ENCODE data around the gene PIK3C2B.

- TF ChIP-seq ZNF274 (IDR thresholded peaks at IDR 0.05; ENCODE audit: low read depth, low read length) (no peak), POLR2AphosphoS5 (IDR thresholded peaks at IDR 0.05; ENCODE audit: low read depth, low read length) (no peak), POLR2A (IDR thresholded peaks at IDR 0.05; ENCODE audit: borderline replicate concordance, extremely low read depth, insufficient read depth, insufficient read length) (no peak), CTCF (IDR thresholded peaks at IDR 0.05 in 2 of 3, conservative IDR thresholded peaks at IDR 0.05 in 1 of 3; ENCODE audit: borderline replicate concordance in 1 of 3, insufficient read depth in 1 of 3, low read depth in 2 of 3, low read length in 2 of 3) (peak; percentile 60 to 93 (median 86)), EZH2phosphoT487 (IDR thresholded peaks at IDR 0.05; ENCODE audit: borderline replicate concordance) (no peak), YY1 (IDR thresholded peaks at IDR 0.05; ENCODE audit: extremely low read depth, insufficient replicate concordance, low read depth, low read length) (no peak), MAX (IDR thresholded peaks at IDR 0.05) (no peak), RAD21 (IDR thresholded peaks at IDR 0.05; ENCODE audit: low read depth) (peak; percentile 94), EZH2 (IDR thresholded peaks at IDR 0.05) (no peak), JUND (IDR thresholded peaks at IDR 0.05) (no peak), SRF (IDR thresholded peaks at IDR 0.05; ENCODE audit: low read depth) (no peak), TCF7L2 (IDR thresholded peaks at IDR 0.05; ENCODE audit: borderline replicate concordance, extremely low read depth, insufficient read depth, insufficient read length) (no peak), ATF3 (IDR thresholded peaks at IDR 0.05) (no peak)
These were observed 8.7 kb upstream of the PIK3C2B start for GRCh38 chr1:204503122-204503912.
